HepG2 (cell line): ENCODE measurements around the gene TNNT1. TPM values are rescaled to one million over a fixed set of nuclear protein-coding genes. Genes with fewer than 3 reads are reported as not detected.

Experiments used
- ATAC-seq: fragments of 200-7000 bp; cut with Tn5 transposase; 3 replicates; pipeline ENCODE4 v1.9.1; 2020; ENCODE audit warnings: mild to moderate bottlenecking, moderate library complexity
- BruUV-seq: library from RNA; stranded (reverse); fragments of 400-500 nt; replicated peaks from 2 replicates; lab custom pipeline; 2021; lab: Mats Ljungman, UMichigan
- CTCF ChIA-PET: fragments of 300-600 bp; formaldehyde crosslinking; extraction: SDS; loops from one replicate; lab custom pipeline; 2021; ENCODE audit warnings: low total read pairs, inconsistent platforms, low intra/inter-chr PET ratio; lab: Yijun Ruan, JAX
- POLR2A ChIA-PET: fragments of 350-600 bp; sonication (Branson Sonifier 250); formaldehyde crosslinking; loops from one replicate; lab custom pipeline; 2020; ENCODE audit warnings: antibody characterized with exemption, inconsistent platforms; lab: Yijun Ruan, JAX
- DNase-seq: peaks from one replicate; pipeline ENCODE4 v3.0.0-alpha.2; 2015; ENCODE audit warnings: low spot score
- FAIRE-seq: peaks from 3 replicates; lab custom pipeline; 2011; peaks lifted over from hg19 to GRCh38; lab: Jason Lieb, UNC
- H2AFZ ChIP-seq: one replicate; pipeline ENCODE4 v1.6.1; 2011; ENCODE audit warnings: low read length, inconsistent platforms
- H3K27ac ChIP-seq: fragments of 300-600 bp; 3 replicates; pipeline ENCODE4 v1.8.0; 2011; ENCODE audit warnings: mixed run types, mild to moderate bottlenecking, mixed read lengths, low read length, inconsistent platforms; ENCODE audit not compliant: insufficient read depth; ENCODE audit errors: extremely low read length
- H3K27me3 ChIP-seq, 2 experiments: fragments of 200-600 bp in 1 of 2; 2 replicates in 1 of 2; 3 replicates in 1 of 2; pipeline versions ENCODE4 v1.6.0 to v1.8.0; 2011; ENCODE audit warnings: low read length in 2 of 2, mild to moderate bottlenecking in 2 of 2, moderate library complexity in 2 of 2, inconsistent platforms in 1 of 2; ENCODE audit not compliant: insufficient read depth in 2 of 2, control insufficient read depth in 1 of 2
- H3K36me3 ChIP-seq, 2 experiments: fragments of 200-600 bp in 1 of 2; replicated peaks in 1 of 2; 2 replicates in 1 of 2; 3 replicates in 1 of 2; pipeline versions ENCODE4 v1.5.1 to v1.8.0; 2011; ENCODE audit warnings: low read length in 2 of 2, inconsistent platforms in 1 of 2; ENCODE audit not compliant: insufficient read depth in 2 of 2, control insufficient read depth in 1 of 2
- H3K4me1 ChIP-seq: 2 replicates; pipeline ENCODE4 v1.5.1; 2012; ENCODE audit warnings: low read length, inconsistent platforms; ENCODE audit not compliant: insufficient read depth
- H3K4me2 ChIP-seq: 2 replicates; pipeline ENCODE4 v1.6.0; 2011; ENCODE audit warnings: low read depth, low read length, inconsistent platforms
- H3K4me3 ChIP-seq, 3 experiments: fragments of 200-600 bp in 1 of 3; sonication (generic), shearing (Covaris generic) in 1 of 3; replicated peaks in 1 of 3; 2 replicates each; pipeline ENCODE4 v1.5.1; 2011 to 2016; ENCODE audit warnings: low read length in 3 of 3, inconsistent platforms in 2 of 3, low read depth in 2 of 3, mild to moderate bottlenecking in 2 of 3, control low read depth in 1 of 3, mixed read lengths in 1 of 3; ENCODE audit not compliant: insufficient read depth in 1 of 3
- H3K79me2 ChIP-seq: one replicate; pipeline ENCODE4 v1.6.1; 2011; ENCODE audit warnings: low read length, inconsistent platforms; ENCODE audit not compliant: insufficient read depth
- H3K9ac ChIP-seq: 2 replicates; pipeline ENCODE4 v1.6.0; 2011; ENCODE audit warnings: mild to moderate bottlenecking, low read depth, low read length, inconsistent platforms; ENCODE audit not compliant: insufficient read depth
- H3K9me3 ChIP-seq: 2 replicates; pipeline ENCODE4 v1.5.1; 2012; ENCODE audit warnings: mild to moderate bottlenecking, low read length
- H4K20me1 ChIP-seq: 2 replicates; pipeline ENCODE4 v1.6.0; 2011; ENCODE audit warnings: inconsistent platforms, mild to moderate bottlenecking, low read length, moderate library complexity; ENCODE audit not compliant: insufficient read depth
- AGO2 ChIP-seq: fragments of 200-400 bp; formaldehyde crosslinking; optimal IDR thresholded peaks from 2 replicates; pipeline ENCODE3; 2017; ENCODE audit warnings: mild to moderate bottlenecking, low read depth, low read length, moderate library complexity
- ASH2L ChIP-seq: fragments of 300-600, 200-600 bp; sonication (generic); IDR thresholded peaks from 2 replicates; pipeline ENCODE4 v1.7.0; 2017; ENCODE audit warnings: low read depth, mild to moderate bottlenecking, moderate library complexity, mixed read lengths, low read length; ENCODE audit not compliant: insufficient read length
- ATF3 ChIP-seq: sonication (generic); formaldehyde crosslinking; IDR thresholded peaks from 2 replicates; pipeline ENCODE4 v1.4.0; 2020; ENCODE audit warnings: missing genetic modification reagents
- CC2D1A ChIP-seq: sonication (generic); formaldehyde crosslinking; IDR thresholded peaks from 2 replicates; pipeline ENCODE4 v1.8.1; 2023; ENCODE audit warnings: mild to moderate bottlenecking, missing genetic modification reagents
- FOXO4 ChIP-seq: sonication (generic); formaldehyde crosslinking; conservative IDR thresholded peaks from 2 replicates; pipeline ENCODE4 v1.8.1; 2023; ENCODE audit warnings: missing genetic modification reagents
- MLLT10 ChIP-seq: sonication (generic); formaldehyde crosslinking; IDR thresholded peaks from 2 replicates; pipeline ENCODE4 v1.4.0; 2020; ENCODE audit warnings: missing genetic modification reagents
- TRIM24 ChIP-seq: sonication (generic); formaldehyde crosslinking; IDR thresholded peaks from 2 replicates; pipeline ENCODE4 v1.8.0; 2022; ENCODE audit warnings: mild to moderate bottlenecking, missing genetic modification reagents
- ZNF18 ChIP-seq: sonication (generic); formaldehyde crosslinking; IDR thresholded peaks from 2 replicates; pipeline ENCODE4 v1.8.0; 2022; ENCODE audit warnings: mild to moderate bottlenecking, missing genetic modification reagents; ENCODE audit not compliant: insufficient replicate concordance
- ZNF24 ChIP-seq: fragments of 450-650 bp; IDR thresholded peaks from 2 replicates; pipeline ENCODE4 v1.6.1; 2017; ENCODE audit warnings: antibody characterized with exemption, mild to moderate bottlenecking
- ZNF335 ChIP-seq: sonication (generic); formaldehyde crosslinking; IDR thresholded peaks from 2 replicates; pipeline ENCODE4 v1.4.0; 2020; ENCODE audit warnings: missing genetic modification reagents
- ZNF484 ChIP-seq: sonication (generic); formaldehyde crosslinking; IDR thresholded peaks from 2 replicates; pipeline ENCODE4 v1.5.1; 2020; ENCODE audit warnings: mild to moderate bottlenecking, low read depth, missing genetic modification reagents, borderline replicate concordance
- ZNF570 ChIP-seq: sonication (generic); formaldehyde crosslinking; IDR thresholded peaks from 2 replicates; pipeline ENCODE4 v1.4.0; 2020; ENCODE audit warnings: mild to moderate bottlenecking, missing genetic modification reagents, borderline replicate concordance
- ZNF772 ChIP-seq: sonication (generic); formaldehyde crosslinking; IDR thresholded peaks from 2 replicates; pipeline ENCODE4 v1.5.0; 2020; ENCODE audit warnings: mild to moderate bottlenecking, missing genetic modification reagents
- ZNF776 ChIP-seq: sonication (generic); formaldehyde crosslinking; IDR thresholded peaks from 2 replicates; pipeline ENCODE4 v1.4.0; 2020; ENCODE audit warnings: mild to moderate bottlenecking, missing genetic modification reagents
- WGBS: methylation state at CpG from one replicate; pipeline ENCODE4 v1.1.6; 2017; ENCODE audit warnings: low lambda C conversion rate; 5-methylcytosine and 5-hydroxymethylcytosine counted together
- in situ Hi-C: cut with HindIII; loops from 2 replicates; pipeline ENCODE4 v1.10.0; 2017; ENCODE audit warnings: low pct_unique_long_range_greater_than_20kb; ENCODE audit not compliant: extremely low pct_ligation_motif_present
- intact Hi-C: fragments of 100-400 bp; cut with micrococcal nuclease; formaldehyde crosslinking; loops from one replicate; pipeline ENCODE4 v1.10.0; 2022; ENCODE audit not compliant: unreplicated experiment
- polyA plus RNA-seq, 8 experiments: library from polyadenylated mRNA; depleted of rRNA in 3 of 8; stranded (reverse) in 7 of 8; unstranded in 1 of 8; fragments of >200 nt; fragmentation: Illumina TruSeq in 4 of 8; extraction: Trizol in 4 of 8; gene quantifications; 2 replicates each; pipeline versions ENCODE4 v1.2.1 to v1.2.3, GENCODE V29; 2011 to 2016; ENCODE audit warnings: low read depth in 4 of 8, missing spikeins in 1 of 8, mixed read lengths in 1 of 8; ENCODE audit not compliant: insufficient read depth in 1 of 8
- total RNA-seq, 5 experiments: library from RNA; depleted of rRNA; stranded (reverse); fragments of >200 nt; fragmentation: Illumina TruSeq; extraction: Trizol; gene quantifications; 2 replicates each; pipeline ENCODE4 v1.2.3, GENCODE V29; 2016; ENCODE audit warnings: low read depth in 1 of 5

The TNNT1 gene
- total and polyA plus RNA-seq, 2 of the 13 experiments (the other 11 are each of a cell fraction or from before 2014, with no cell fraction given): 1.3 to 2.4 TPM

GRCh38 chr19:55090564-55090963, 58.4 kb downstream of the TNNT1 start:
- 90% methylated on average over 13 of the region's 13 CpGs for WGBS
- CTCF ChIA-PET: no interaction called here
- no peak overlapping the region for H3K4me2 ChIP-seq
- no peaks in the 10 kb centered on the region for H3K27me3 ChIP-seq
- H3K79me2 ChIP-seq: no peaks in the 10 kb centered on the region
- TF ChIP-seq ZNF335 (CRISPR knock-in tag) (no peak), AGO2 (peak; percentile 41)
- TF ChIP-seq, all 625 proteins: peak for 1
- H2AFZ ChIP-seq: no peak overlapping the region
- intact Hi-C loops (no loop called here), in situ Hi-C loops (no loop called here)
- DNase-seq (no peak), FAIRE-seq (no peak), ATAC-seq (no peak)
- H3K4me3 ChIP-seq: no peak overlapping the region
- POLR2A ChIA-PET: no interaction called here
- no peak overlapping the region for H3K27ac ChIP-seq
- H3K9me3 ChIP-seq: no peaks in the 10 kb centered on the region
- peaks cover 6% of the 10 kb centered on the region; the same call in 1 of the 2 replicates for H4K20me1 ChIP-seq
- no peak overlapping the region for H3K9ac ChIP-seq
- no TSS peak for BruUV-seq
- H3K36me3 ChIP-seq: peaks cover 3 to 12% of the 10 kb centered on the region in 2 experiments; a peak in 4 of 5 replicates
- no peaks in the 10 kb centered on the region for H3K4me1 ChIP-seq

GRCh38 chr19:55089342-55089944, 59.6 kb downstream of the TNNT1 start:
- FAIRE-seq: no peak
- in situ Hi-C loops (loop anchor here (5.0 kb wide), 1 partner anchor 33 kb away; no protein-coding TSS in a partner anchor), intact Hi-C loops (no loop called here)
- no peak for DNase-seq
- Histone ChIP-seq H3K4me2 (no peak overlapping the region), H3K27ac (no peak overlapping the region), H3K4me1 (no peaks in the 10 kb centered on the region), H3K79me2 (no peaks in the 10 kb centered on the region), H3K27me3 (no peaks in the 10 kb centered on the region), H3K36me3 (peaks cover 1 to 2% of the 10 kb centered on the region in 2 experiments; a peak in 2 of 5 replicates), H3K4me3 (no peak overlapping the region), H2AFZ (no peak overlapping the region), H3K9me3 (no peaks in the 10 kb centered on the region), H3K9ac (no peak overlapping the region), H4K20me1 (peaks cover 6% of the 10 kb centered on the region; the same call in 1 of the 2 replicates)
- no TSS peak for BruUV-seq
- 97% methylated on average over 3 of the region's 3 CpGs for WGBS
- ATAC-seq: no peak
- TF ChIP-seq ZNF24 (no peak), CC2D1A (CRISPR knock-in tag) (no peak), ZNF772 (CRISPR knock-in tag) (no peak), ZNF776 (CRISPR knock-in tag) (no peak), ASH2L (no peak), ZNF484 (CRISPR knock-in tag) (no peak), TRIM24 (CRISPR knock-in tag) (no peak), ZNF570 (CRISPR knock-in tag) (no peak), MLLT10 (CRISPR knock-in tag) (no peak), FOXO4 (no peak), ATF3 (no peak), ZNF18 (CRISPR knock-in tag) (no peak)
- POLR2A ChIA-PET: no interaction called here
- CTCF ChIA-PET: no interaction called here
